HepG2 (cell line): ENCODE data around the gene GALP. TPM values are rescaled to one million over a fixed set of nuclear protein-coding genes. Genes with fewer than 3 reads are reported as not detected.

Experiments used
- CHD2 ChIP-seq: IDR thresholded peaks from 2 replicates; pipeline ENCODE4 v1.6.1; 2011; ENCODE audit warnings: low read depth, low read length, improper control_type of control experiment
- EZH2 ChIP-seq: conservative IDR thresholded peaks from 2 replicates; pipeline ENCODE4 v1.6.1; 2012; ENCODE audit warnings: mild to moderate bottlenecking, low read depth, low read length, moderate library complexity
- HCFC1 ChIP-seq: fragments of 150-350 bp; IDR thresholded peaks from 2 replicates; pipeline ENCODE4 v1.6.1; 2014; ENCODE audit warnings: low read depth, low read length
- IKZF1 ChIP-seq: fragments of 450-650 bp; IDR thresholded peaks from 2 replicates; pipeline ENCODE4 v1.7.1; 2016
- IKZF4 ChIP-seq: sonication (generic); formaldehyde crosslinking; IDR thresholded peaks from 2 replicates; pipeline ENCODE4 v1.5.1; 2020; ENCODE audit warnings: borderline replicate concordance, mild to moderate bottlenecking, low read depth, missing genetic modification reagents; ENCODE audit errors: not compliant biosample characterization
- KDM3A ChIP-seq: IDR thresholded peaks from 2 replicates; pipeline ENCODE4 v1.6.1; 2018; ENCODE audit warnings: low read depth, missing compliant biosample characterization
- MEIS1 ChIP-seq: sonication (generic); formaldehyde crosslinking; IDR thresholded peaks from 2 replicates; pipeline ENCODE4 v1.9.0; 2021; ENCODE audit warnings: mild to moderate bottlenecking, missing genetic modification reagents, moderate library complexity, borderline replicate concordance
- MYC ChIP-seq: sonication (generic); formaldehyde crosslinking; IDR thresholded peaks from 2 replicates; pipeline ENCODE4 v1.9.0; 2021; ENCODE audit warnings: missing genetic modification reagents, borderline replicate concordance
- PHF20 ChIP-seq: sonication (generic); formaldehyde crosslinking; IDR thresholded peaks from 2 replicates; pipeline ENCODE4 v1.5.0; 2020; ENCODE audit warnings: mild to moderate bottlenecking, missing genetic modification reagents
- RNF2 ChIP-seq: fragments of 450-650 bp; conservative IDR thresholded peaks from 2 replicates; pipeline ENCODE4 v1.6.1; 2016; ENCODE audit warnings: low read depth
- ZBTB7B ChIP-seq: sonication (generic); formaldehyde crosslinking; IDR thresholded peaks from 2 replicates; pipeline ENCODE4 v1.4.0; 2020; ENCODE audit warnings: missing genetic modification reagents
- ZNF280B ChIP-seq: sonication (generic); formaldehyde crosslinking; IDR thresholded peaks from 2 replicates; pipeline ENCODE4 v1.5.0; 2020; ENCODE audit warnings: missing genetic modification reagents, mild to moderate bottlenecking, borderline replicate concordance
- ZNF501 ChIP-seq: sonication (generic); formaldehyde crosslinking; IDR thresholded peaks from 2 replicates; pipeline ENCODE4 v1.5.1; 2020; ENCODE audit warnings: mild to moderate bottlenecking, moderate library complexity, missing genetic modification reagents
- ZNF570 ChIP-seq: sonication (generic); formaldehyde crosslinking; IDR thresholded peaks from 2 replicates; pipeline ENCODE4 v1.4.0; 2020; ENCODE audit warnings: mild to moderate bottlenecking, missing genetic modification reagents, borderline replicate concordance
- ZNF598 ChIP-seq: sonication (generic); formaldehyde crosslinking; IDR thresholded peaks from 2 replicates; pipeline ENCODE4 v1.5.1; 2020; ENCODE audit warnings: mild to moderate bottlenecking, missing genetic modification reagents, borderline replicate concordance
- ZNF605 ChIP-seq: sonication (generic); formaldehyde crosslinking; IDR thresholded peaks from 2 replicates; pipeline ENCODE4 v1.8.0; 2022; ENCODE audit warnings: mild to moderate bottlenecking, missing genetic modification reagents
- ZNF839 ChIP-seq: sonication (generic); formaldehyde crosslinking; IDR thresholded peaks from 2 replicates; pipeline ENCODE4 v1.4.0; 2020; ENCODE audit warnings: missing genetic modification reagents, mild to moderate bottlenecking, borderline replicate concordance
- polyA plus RNA-seq, 8 experiments: library from polyadenylated mRNA; depleted of rRNA in 3 of 8; stranded (reverse) in 7 of 8; unstranded in 1 of 8; fragments of >200 nt; fragmentation: Illumina TruSeq in 4 of 8; extraction: Trizol in 4 of 8; gene quantifications; 2 replicates each; pipeline versions ENCODE4 v1.2.1 to v1.2.3, GENCODE V29; 2011 to 2016; ENCODE audit warnings: low read depth in 4 of 8, missing spikeins in 1 of 8, mixed read lengths in 1 of 8; ENCODE audit not compliant: insufficient read depth in 1 of 8
- total RNA-seq, 5 experiments: library from RNA; depleted of rRNA; stranded (reverse); fragments of >200 nt; fragmentation: Illumina TruSeq; extraction: Trizol; gene quantifications; 2 replicates each; pipeline ENCODE4 v1.2.3, GENCODE V29; 2016; ENCODE audit warnings: low read depth in 1 of 5
- TF ChIP-seq, protein P1 (sequence below): sonication (generic); formaldehyde crosslinking; IDR thresholded peaks from 2 replicates; pipeline ENCODE4 v1.4.0; 2020; ENCODE audit warnings: mild to moderate bottlenecking, missing genetic modification reagents, borderline replicate concordance
- TF ChIP-seq, protein P2 (sequence below): sonication (generic); formaldehyde crosslinking; IDR thresholded peaks from 2 replicates; pipeline ENCODE4 v1.9.0; 2022; ENCODE audit warnings: missing genetic modification reagents, mild to moderate bottlenecking, borderline replicate concordance
- TF ChIP-seq, protein P3 (sequence below): sonication (generic); formaldehyde crosslinking; IDR thresholded peaks from 2 replicates; pipeline ENCODE4 v1.8.0; 2023; ENCODE audit warnings: mild to moderate bottlenecking, missing genetic modification reagents
- TF ChIP-seq, protein P4 (sequence below): sonication (generic); formaldehyde crosslinking; IDR thresholded peaks from 2 replicates; pipeline ENCODE4 v1.4.0; 2020; ENCODE audit warnings: low read depth, mild to moderate bottlenecking, missing genetic modification reagents
- TF ChIP-seq, protein P5 (sequence below): sonication (generic); formaldehyde crosslinking; conservative IDR thresholded peaks from 2 replicates; pipeline ENCODE4 v1.4.0; 2020; ENCODE audit warnings: missing genetic modification reagents

The GALP gene
- total and polyA plus RNA-seq, 2 of the 13 experiments (the other 11 are each of a cell fraction or from before 2014, with no cell fraction given) = not detected

- TF ChIP-seq HCFC1 (no peak), CHD2 (no peak), MYC (CRISPR knock-in tag) (peak; percentile 62; the same call in 1 of the 2 replicates), ZNF501 (peak; percentile 71; the same call in 1 of the 2 replicates), ZNF605 (CRISPR knock-in tag) (no peak), ZNF570 (CRISPR knock-in tag) (no peak), RNF2 (no peak), IKZF4 (CRISPR knock-in tag) (no peak), ZNF839 (no peak), MEIS1 (CRISPR knock-in tag) (no peak), PHF20 (no peak), ZNF598 (CRISPR knock-in tag) (0 out of 2 replicates have a peak, but pooled peaks have one; percentile 40), ZBTB7B (CRISPR knock-in tag) (peak; percentile 34; the same call in 1 of the 2 replicates), ZNF280B (CRISPR knock-in tag) (no peak), EZH2 (no peak), IKZF1 (no peak), KDM3A (no peak)
- TF ChIP-seq, protein P1, sequence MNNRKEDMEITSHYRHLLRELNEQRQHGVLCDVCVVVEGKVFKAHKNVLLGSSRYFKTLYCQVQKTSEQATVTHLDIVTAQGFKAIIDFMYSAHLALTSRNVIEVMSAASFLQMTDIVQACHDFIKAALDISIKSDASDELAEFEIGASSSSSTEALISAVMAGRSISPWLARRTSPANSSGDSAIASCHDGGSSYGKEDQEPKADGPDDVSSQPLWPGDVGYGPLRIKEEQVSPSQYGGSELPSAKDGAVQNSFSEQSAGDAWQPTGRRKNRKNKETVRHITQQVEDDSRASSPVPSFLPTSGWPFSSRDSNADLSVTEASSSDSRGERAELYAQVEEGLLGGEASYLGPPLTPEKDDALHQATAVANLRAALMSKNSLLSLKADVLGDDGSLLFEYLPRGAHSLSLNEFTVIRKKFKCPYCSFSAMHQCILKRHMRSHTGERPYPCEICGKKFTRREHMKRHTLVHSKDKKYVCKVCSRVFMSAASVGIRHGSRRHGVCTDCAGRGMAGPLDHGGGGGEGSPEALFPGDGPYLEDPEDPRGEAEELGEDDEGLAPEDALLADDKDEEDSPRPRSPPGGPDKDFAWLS (CRISPR knock-in tag) = peak; percentile 36; the same call in 1 of the 2 replicates
- TF ChIP-seq, protein P2, sequence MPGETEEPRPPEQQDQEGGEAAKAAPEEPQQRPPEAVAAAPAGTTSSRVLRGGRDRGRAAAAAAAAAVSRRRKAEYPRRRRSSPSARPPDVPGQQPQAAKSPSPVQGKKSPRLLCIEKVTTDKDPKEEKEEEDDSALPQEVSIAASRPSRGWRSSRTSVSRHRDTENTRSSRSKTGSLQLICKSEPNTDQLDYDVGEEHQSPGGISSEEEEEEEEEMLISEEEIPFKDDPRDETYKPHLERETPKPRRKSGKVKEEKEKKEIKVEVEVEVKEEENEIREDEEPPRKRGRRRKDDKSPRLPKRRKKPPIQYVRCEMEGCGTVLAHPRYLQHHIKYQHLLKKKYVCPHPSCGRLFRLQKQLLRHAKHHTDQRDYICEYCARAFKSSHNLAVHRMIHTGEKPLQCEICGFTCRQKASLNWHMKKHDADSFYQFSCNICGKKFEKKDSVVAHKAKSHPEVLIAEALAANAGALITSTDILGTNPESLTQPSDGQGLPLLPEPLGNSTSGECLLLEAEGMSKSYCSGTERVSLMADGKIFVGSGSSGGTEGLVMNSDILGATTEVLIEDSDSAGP (CRISPR knock-in tag) = no peak
- TF ChIP-seq, protein P3, sequence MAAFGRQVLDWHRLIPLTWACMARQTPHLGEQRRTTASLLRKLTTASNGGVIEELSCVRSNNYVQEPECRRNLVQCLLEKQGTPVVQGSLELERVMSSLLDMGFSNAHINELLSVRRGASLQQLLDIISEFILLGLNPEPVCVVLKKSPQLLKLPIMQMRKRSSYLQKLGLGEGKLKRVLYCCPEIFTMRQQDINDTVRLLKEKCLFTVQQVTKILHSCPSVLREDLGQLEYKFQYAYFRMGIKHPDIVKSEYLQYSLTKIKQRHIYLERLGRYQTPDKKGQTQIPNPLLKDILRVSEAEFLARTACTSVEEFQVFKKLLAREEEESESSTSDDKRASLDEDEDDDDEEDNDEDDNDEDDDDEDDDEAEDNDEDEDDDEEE (CRISPR knock-in tag) = no peak
- TF ChIP-seq, protein P4, sequence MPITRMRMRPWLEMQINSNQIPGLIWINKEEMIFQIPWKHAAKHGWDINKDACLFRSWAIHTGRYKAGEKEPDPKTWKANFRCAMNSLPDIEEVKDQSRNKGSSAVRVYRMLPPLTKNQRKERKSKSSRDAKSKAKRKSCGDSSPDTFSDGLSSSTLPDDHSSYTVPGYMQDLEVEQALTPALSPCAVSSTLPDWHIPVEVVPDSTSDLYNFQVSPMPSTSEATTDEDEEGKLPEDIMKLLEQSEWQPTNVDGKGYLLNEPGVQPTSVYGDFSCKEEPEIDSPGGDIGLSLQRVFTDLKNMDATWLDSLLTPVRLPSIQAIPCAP (CRISPR knock-in tag) = no peak
- TF ChIP-seq, protein P5, sequence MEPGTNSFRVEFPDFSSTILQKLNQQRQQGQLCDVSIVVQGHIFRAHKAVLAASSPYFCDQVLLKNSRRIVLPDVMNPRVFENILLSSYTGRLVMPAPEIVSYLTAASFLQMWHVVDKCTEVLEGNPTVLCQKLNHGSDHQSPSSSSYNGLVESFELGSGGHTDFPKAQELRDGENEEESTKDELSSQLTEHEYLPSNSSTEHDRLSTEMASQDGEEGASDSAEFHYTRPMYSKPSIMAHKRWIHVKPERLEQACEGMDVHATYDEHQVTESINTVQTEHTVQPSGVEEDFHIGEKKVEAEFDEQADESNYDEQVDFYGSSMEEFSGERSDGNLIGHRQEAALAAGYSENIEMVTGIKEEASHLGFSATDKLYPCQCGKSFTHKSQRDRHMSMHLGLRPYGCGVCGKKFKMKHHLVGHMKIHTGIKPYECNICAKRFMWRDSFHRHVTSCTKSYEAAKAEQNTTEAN (CRISPR knock-in tag) = peak; percentile 45; the same call in 1 of the 2 replicates
Observed at GRCh38 chr19:56142897-56143434, 32.8 kb upstream of the GALP start (continued).
